ENCODE data around the gene CACNA1S.

The CACNA1S gene

GRCh38 chr1:201093962-201094361 is 18.3 kb downstream of the CACNA1S start:
- no peak for DNase-seq (ENCODE audit: low spot score)

GRCh38 chr1:201093561-201093960 is 18.7 kb downstream of the CACNA1S start:
- DNase-seq (ENCODE audit: low spot score) = no peak

- DNase-seq (ENCODE audit: low spot score) = no peak
Measured at GRCh38 chr1:201092738-201093137, 19.5 kb downstream of the CACNA1S start.

GRCh38 chr1:201091256-201091655 is 21.0 kb downstream of the CACNA1S start:
- no peak for DNase-seq (ENCODE audit: low spot score)

GRCh38 chr1:201090541-201090940 is 21.7 kb downstream of the CACNA1S start:
- no peak for DNase-seq (ENCODE audit: low spot score)

GRCh38 chr1:201089596-201089995 is 22.6 kb downstream of the CACNA1S start:
- DNase-seq (ENCODE audit: low spot score) = no peak

GRCh38 chr1:201088901-201089525 is 23.2 kb downstream of the CACNA1S start:
- DNase-seq (ENCODE audit: low spot score) = no peak

- DNase-seq (ENCODE audit: low spot score) = no peak
Measured at GRCh38 chr1:201088395-201088794, 23.8 kb downstream of the CACNA1S start.

- DNase-seq (ENCODE audit: low spot score) = no peak
Measured at GRCh38 chr1:201085902-201086735, 26.1 kb downstream of the CACNA1S start.

GRCh38 chr1:201084295-201084694 is 27.9 kb downstream of the CACNA1S start:
- no peak for DNase-seq (ENCODE audit: low spot score)

- DNase-seq (ENCODE audit: low spot score) = no peak
Measured at GRCh38 chr1:201083741-201084140, 28.5 kb downstream of the CACNA1S start.

- DNase-seq (ENCODE audit: low spot score) = no peak
Measured at GRCh38 chr1:201080135-201080534, 32.1 kb downstream of the CACNA1S start.

- no peak for DNase-seq (ENCODE audit: low spot score)
Measured at GRCh38 chr1:201077736-201078135, 34.5 kb downstream of the CACNA1S start.

GRCh38 chr1:201077116-201077515 is 35.1 kb downstream of the CACNA1S start:
- no peak for DNase-seq (ENCODE audit: low spot score)

- DNase-seq (ENCODE audit: low spot score) = no peak
Measured at GRCh38 chr1:201076092-201076491, 36.1 kb downstream of the CACNA1S start.

- no peak for DNase-seq (ENCODE audit: low spot score)
Measured at GRCh38 chr1:201074018-201074417, 38.2 kb downstream of the CACNA1S start.

- no peak for DNase-seq (ENCODE audit: low spot score)
Measured at GRCh38 chr1:201072922-201073321, 39.3 kb downstream of the CACNA1S start.

GRCh38 chr1:201072149-201072548 is 40.1 kb downstream of the CACNA1S start:
- DNase-seq (ENCODE audit: low spot score) = no peak

- DNase-seq (ENCODE audit: low spot score) = no peak
Measured at GRCh38 chr1:201069636-201070035, 42.6 kb downstream of the CACNA1S start.

- DNase-seq (ENCODE audit: low spot score) = no peak
Measured at GRCh38 chr1:201068976-201069375, 43.2 kb downstream of the CACNA1S start.

GRCh38 chr1:201066986-201067385 is 45.2 kb downstream of the CACNA1S start:
- DNase-seq (ENCODE audit: low spot score) = no peak

GRCh38 chr1:201065686-201066085 is 46.5 kb downstream of the CACNA1S start:
- no peak for DNase-seq (ENCODE audit: low spot score)

- DNase-seq (ENCODE audit: low spot score) = no peak
Measured at GRCh38 chr1:201064806-201065205, 47.4 kb downstream of the CACNA1S start.

GRCh38 chr1:201063145-201063544 is 49.1 kb downstream of the CACNA1S start:
- DNase-seq (ENCODE audit: low spot score) = no peak

Measured in left forelimb (tissue), 1 donor.